ES-I3 (cell line): Measurements from ENCODE around the gene SPOCD1.

ENCODE experiments used
- H3K36me3 ChIP-seq: 2 replicates; pipeline ENCODE4 v1.6.1; 2013; ENCODE audit warnings: mild to moderate bottlenecking, low read length, control low read depth, moderate library complexity; ENCODE audit not compliant: insufficient read depth
- H3K4me1 ChIP-seq: 2 replicates; pipeline ENCODE4 v1.6.1; 2013; ENCODE audit warnings: mild to moderate bottlenecking, control low read depth, low read length; ENCODE audit not compliant: insufficient read depth
- H3K9ac ChIP-seq: 2 replicates; pipeline ENCODE4 v1.6.1; 2013; ENCODE audit warnings: low read depth, mild to moderate bottlenecking, low read length, moderate library complexity
- H3K9me3 ChIP-seq: 2 replicates; pipeline ENCODE4 v1.6.1; 2013; ENCODE audit warnings: mild to moderate bottlenecking, low read length, moderate library complexity; ENCODE audit not compliant: control insufficient read depth, insufficient read depth

Gene SPOCD1

GRCh38 chr1:31815752-31816500 lies at the start of gene SPOCD1:
Gene SPOCD1, minus strand, starts transcription at chr1:31816022. Its CDS starts 689 bp downstream, at chr1:31815333.
- peak within 1 kb of the TSS; percentile 49; the same call in 1 of the 2 replicates for H3K9ac ChIP-seq

GRCh38 chr1:31862071-31862470 lies 46.2 kb upstream of the SPOCD1 start:
- H3K9me3 ChIP-seq, result no peaks in the 10 kb centered on the region
- H3K9ac ChIP-seq, result no peak overlapping the region
- H3K36me3 ChIP-seq, result no peaks in the 10 kb centered on the region
- no peaks in the 10 kb centered on the region; the same call in 1 of the 2 replicates for H3K4me1 ChIP-seq

More at GRCh38 chr1:31815752-31816500, at the start of gene SPOCD1:
- H3K4me1 ChIP-seq, result no peaks in the 10 kb centered on the region
- H3K9me3 ChIP-seq, result no peaks in the 10 kb centered on the region
- H3K36me3 ChIP-seq, result no peaks in the 10 kb centered on the region

- Histone ChIP-seq H3K36me3 (no peaks in the 10 kb centered on the region), H3K9ac (no peak overlapping the region), H3K9me3 (no peaks in the 10 kb centered on the region), H3K4me1 (no peaks in the 10 kb centered on the region)
Observed at GRCh38 chr1:31861346-31861745, 45.5 kb upstream of the SPOCD1 start.

GRCh38 chr1:31860581-31860980 lies 44.8 kb upstream of the SPOCD1 start:
- peaks cover 3% of the 10 kb centered on the region; the same call in 1 of the 2 replicates for H3K4me1 ChIP-seq
- H3K36me3 ChIP-seq, result no peaks in the 10 kb centered on the region
- no peak overlapping the region for H3K9ac ChIP-seq
- H3K9me3 ChIP-seq, result no peaks in the 10 kb centered on the region

- no peaks in the 10 kb centered on the region for H3K9me3 ChIP-seq
- no peaks in the 10 kb centered on the region for H3K36me3 ChIP-seq
- H3K9ac ChIP-seq, result no peak overlapping the region
- peaks cover 8% of the 10 kb centered on the region; the same call in 1 of the 2 replicates for H3K4me1 ChIP-seq
Observed at GRCh38 chr1:31859719-31860118, 43.9 kb upstream of the SPOCD1 start.

GRCh38 chr1:31859044-31859443 lies 43.2 kb upstream of the SPOCD1 start:
- Histone ChIP-seq H3K4me1 (peaks cover 8% of the 10 kb centered on the region; the same call in 1 of the 2 replicates), H3K9me3 (no peaks in the 10 kb centered on the region), H3K36me3 (no peaks in the 10 kb centered on the region), H3K9ac (no peak overlapping the region)

- Histone ChIP-seq H3K4me1 (peaks cover 8% of the 10 kb centered on the region; the same call in 1 of the 2 replicates), H3K9me3 (no peaks in the 10 kb centered on the region), H3K36me3 (no peaks in the 10 kb centered on the region), H3K9ac (no peak overlapping the region)
Observed at GRCh38 chr1:31857863-31858262, 42.0 kb upstream of the SPOCD1 start.

- peaks cover 8% of the 10 kb centered on the region; the same call in 1 of the 2 replicates for H3K4me1 ChIP-seq
- no peak overlapping the region for H3K9ac ChIP-seq
- no peaks in the 10 kb centered on the region for H3K9me3 ChIP-seq
- no peaks in the 10 kb centered on the region for H3K36me3 ChIP-seq
Observed at GRCh38 chr1:31856140-31856539, 40.3 kb upstream of the SPOCD1 start.

- Histone ChIP-seq H3K9ac (no peak overlapping the region), H3K36me3 (no peaks in the 10 kb centered on the region), H3K9me3 (no peaks in the 10 kb centered on the region), H3K4me1 (peaks cover 8% of the 10 kb centered on the region; the same call in 1 of the 2 replicates)
Observed at GRCh38 chr1:31855038-31855845, 39.4 kb upstream of the SPOCD1 start.

- Histone ChIP-seq H3K9ac (no peak overlapping the region), H3K36me3 (no peaks in the 10 kb centered on the region), H3K4me1 (no peaks in the 10 kb centered on the region), H3K9me3 (no peaks in the 10 kb centered on the region)
Observed at GRCh38 chr1:31849653-31850052, 33.8 kb upstream of the SPOCD1 start.

- H3K36me3 ChIP-seq, result no peaks in the 10 kb centered on the region
- no peaks in the 10 kb centered on the region for H3K4me1 ChIP-seq
- no peaks in the 10 kb centered on the region for H3K9me3 ChIP-seq
- H3K9ac ChIP-seq, result no peak overlapping the region
Observed at GRCh38 chr1:31848381-31848897, 32.6 kb upstream of the SPOCD1 start.

- no peak overlapping the region for H3K9ac ChIP-seq
- H3K9me3 ChIP-seq, result no peaks in the 10 kb centered on the region
- no peaks in the 10 kb centered on the region for H3K36me3 ChIP-seq
- H3K4me1 ChIP-seq, result no peaks in the 10 kb centered on the region
Observed at GRCh38 chr1:31846484-31846883, 30.7 kb upstream of the SPOCD1 start.

- no peak overlapping the region for H3K9ac ChIP-seq
- no peaks in the 10 kb centered on the region for H3K36me3 ChIP-seq
- H3K9me3 ChIP-seq, result no peaks in the 10 kb centered on the region
- H3K4me1 ChIP-seq, result no peaks in the 10 kb centered on the region
Observed at GRCh38 chr1:31843506-31843905, 27.7 kb upstream of the SPOCD1 start.

- Histone ChIP-seq H3K9me3 (no peaks in the 10 kb centered on the region), H3K36me3 (no peaks in the 10 kb centered on the region), H3K4me1 (no peaks in the 10 kb centered on the region), H3K9ac (no peak overlapping the region)
Observed at GRCh38 chr1:31839662-31840343, 24.0 kb upstream of the SPOCD1 start.
